Sigmoid colon (tissue), 4 donors: ENCODE results near the gene MAEA.

Experiments
- CTCF ChIP-seq, 4 experiments: fragments of 450-650 bp in 3 of 4; fragments of 200-600 bp in 1 of 4; IDR thresholded peaks; one replicate each; pipeline ENCODE4 v1.5.1; 2016 to 2019; ENCODE audit warnings: antibody characterized with exemption in 4 of 4, mild to moderate bottlenecking in 3 of 4, moderate library complexity in 2 of 4
- EP300 ChIP-seq, 4 donors: sonication (generic); formaldehyde crosslinking; IDR thresholded peaks; one replicate each; pipeline ENCODE4 v1.6.1; 2017; ENCODE audit warnings: antibody characterized with exemption in 4 of 4

DNA sequence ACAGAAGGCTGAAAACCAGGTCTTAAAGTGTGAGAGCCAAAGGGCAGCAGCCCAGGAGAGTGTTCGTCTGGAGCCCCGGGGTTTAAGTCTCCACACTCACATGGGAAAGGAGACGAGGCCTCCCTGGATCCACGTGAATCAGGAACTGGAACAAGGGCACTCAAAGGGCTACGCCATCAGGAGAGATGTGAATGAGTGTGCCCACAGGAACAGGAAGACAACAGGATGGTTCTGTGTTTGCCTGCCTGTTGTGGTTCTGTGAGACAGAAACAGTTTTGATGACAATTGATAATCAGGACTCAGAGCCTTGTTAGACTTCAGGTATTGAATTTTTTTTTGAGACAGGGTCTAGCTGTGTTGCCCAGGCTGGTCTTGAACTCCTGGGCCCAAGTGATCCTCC is 35.9 kb upstream of the MAEA start:
- TF ChIP-seq CTCF (IDR thresholded peaks at IDR 0.05) (no peak), EP300 (IDR thresholded peaks at IDR 0.05) (no peak)
